ENCODE measurements around the gene AKR1C8. TPM values are rescaled to one million over a fixed set of nuclear protein-coding genes. Genes with fewer than 3 reads are reported as not detected.
"Not testable (repeated sequence)": the region's sequence is repeated elsewhere in the genome, so short reads cannot be mapped to it uniquely, and the experiment has no call there.

The AKR1C8 gene
- total RNA-seq, 2 donors from 2014 or later, result 0.87 to 1.6 TPM

- H3K27me3 Mint-ChIP-seq, result no peaks in the 10 kb centered on the region
- H3K4me1 Mint-ChIP-seq, result no peaks in the 10 kb centered on the region
Observed at GRCh38 chr10:5117026-5117425, 67.9 kb downstream of the AKR1C8 start.

GRCh38 chr10:5116621-5117020 lies 68.3 kb downstream of the AKR1C8 start:
- Mint-ChIP-seq H3K36me3 (ENCODE audit: low read depth) (no peaks in the 10 kb centered on the region), H3K4me3 (no peak overlapping the region), H3K27me3 (no peaks in the 10 kb centered on the region), H3K4me1 (no peaks in the 10 kb centered on the region), H3K27ac (no peak overlapping the region)
- H3K9me3 ChIP-seq (ENCODE audit: control insufficient read depth, low read length, poor library complexity, severe bottlenecking), result no peaks in the 10 kb centered on the region
- DNase-seq, result no peak
- ATAC-seq, result no peak

More at GRCh38 chr10:5117026-5117425, 67.9 kb downstream of the AKR1C8 start:
- Mint-ChIP-seq H3K4me3 (no peak overlapping the region), H3K36me3 (ENCODE audit: low read depth) (no peaks in the 10 kb centered on the region), H3K27ac (no peak overlapping the region)
- H3K9me3 ChIP-seq (ENCODE audit: control insufficient read depth, low read length, poor library complexity, severe bottlenecking), result no peaks in the 10 kb centered on the region
- ATAC-seq (no peak), DNase-seq (no peak)

GRCh38 chr10:5109861-5110260 lies 75.1 kb downstream of the AKR1C8 start:
- not testable (repeated sequence) for H3K36me3 Mint-ChIP-seq (ENCODE audit: low read depth); H3K27ac Mint-ChIP-seq; H3K4me3 Mint-ChIP-seq; ATAC-seq; DNase-seq; H3K4me1 Mint-ChIP-seq; H3K27me3 Mint-ChIP-seq; H3K9me3 ChIP-seq (ENCODE audit: control insufficient read depth, low read length, poor library complexity, severe bottlenecking)

GRCh38 chr10:5108658-5109416 lies 76.1 kb downstream of the AKR1C8 start:
- no peak overlapping the region for H3K27ac Mint-ChIP-seq
- ATAC-seq, result no peak

GRCh38 chr10:5107860-5108526 lies 77.0 kb downstream of the AKR1C8 start:
- ATAC-seq (no peak), DNase-seq (no peak)
- no peaks in the 10 kb centered on the region for H3K4me1 Mint-ChIP-seq
- no peak overlapping the region for H3K4me3 Mint-ChIP-seq
- no peak overlapping the region for H3K27ac Mint-ChIP-seq
- H3K36me3 Mint-ChIP-seq (ENCODE audit: low read depth), result peaks cover 2% of the 10 kb centered on the region
- H3K9me3 ChIP-seq (ENCODE audit: control insufficient read depth, low read length, poor library complexity, severe bottlenecking), result no peaks in the 10 kb centered on the region
- H3K27me3 Mint-ChIP-seq, result peaks cover 6% of the 10 kb centered on the region

More at GRCh38 chr10:5108658-5109416, 76.1 kb downstream of the AKR1C8 start:
- no peaks in the 10 kb centered on the region for H3K9me3 ChIP-seq (ENCODE audit: control insufficient read depth, low read length, poor library complexity, severe bottlenecking)
- H3K4me3 Mint-ChIP-seq, result no peak overlapping the region
- no peaks in the 10 kb centered on the region for H3K4me1 Mint-ChIP-seq
- no peak for DNase-seq
- no peaks in the 10 kb centered on the region for H3K27me3 Mint-ChIP-seq
- H3K36me3 Mint-ChIP-seq (ENCODE audit: low read depth), result peaks cover 2% of the 10 kb centered on the region

- no peak overlapping the region for H3K4me3 Mint-ChIP-seq
- H3K36me3 Mint-ChIP-seq (ENCODE audit: low read depth), result peaks cover 2% of the 10 kb centered on the region
- H3K27ac Mint-ChIP-seq, result no peak overlapping the region
- ATAC-seq (no peak), DNase-seq (no peak)
- H3K9me3 ChIP-seq (ENCODE audit: control insufficient read depth, low read length, poor library complexity, severe bottlenecking), result no peaks in the 10 kb centered on the region
- H3K27me3 Mint-ChIP-seq, result peaks cover 8% of the 10 kb centered on the region
- no peaks in the 10 kb centered on the region for H3K4me1 Mint-ChIP-seq
Observed at GRCh38 chr10:5106553-5106952, 78.4 kb downstream of the AKR1C8 start.

- H3K27me3 Mint-ChIP-seq, result peaks cover 8% of the 10 kb centered on the region
- no peak overlapping the region for H3K4me3 Mint-ChIP-seq
- no peak overlapping the region for H3K27ac Mint-ChIP-seq
- H3K36me3 Mint-ChIP-seq (ENCODE audit: low read depth), result peaks cover 2% of the 10 kb centered on the region
- no peaks in the 10 kb centered on the region for H3K9me3 ChIP-seq (ENCODE audit: control insufficient read depth, low read length, poor library complexity, severe bottlenecking)
- ATAC-seq (no peak), DNase-seq (no peak)
- H3K4me1 Mint-ChIP-seq, result no peaks in the 10 kb centered on the region
Observed at GRCh38 chr10:5105626-5106025, 79.3 kb downstream of the AKR1C8 start.

Other genes starting within 250 kb of the AKR1C8 start
- 1 to 10 TPM; 1.0 to 1.2 TPM for gene AKR1C1, start 221.7 kb downstream of the AKR1C8 start, total RNA-seq
- not detected for gene AKR1C2, start 181.3 kb downstream of the AKR1C8 start, total RNA-seq
- gene AKR1C3, start 90.7 kb downstream of the AKR1C8 start, total RNA-seq, result 1 to 10 TPM in 1 of 2 donors, under 1 TPM in 1; 0.60 to 1.4 TPM
- gene AKR1C4, start 11.7 kb upstream of the AKR1C8 start, total RNA-seq, result not detected
- gene UCN3, start 179.8 kb upstream of the AKR1C8 start, total RNA-seq, result not detected
- gene TUBAL3, start 219.7 kb upstream of the AKR1C8 start, total RNA-seq, result not detected
- 10 to 100 TPM; 10.5 to 16.1 TPM for gene NET1, start 227.4 kb upstream of the AKR1C8 start, total RNA-seq